Activated naive CD4-positive, alpha-beta T cell treated with anti-CD3 and anti-CD28 coated beads, Interleukin-2, amount 10 ng/mL, durations not matched to agents 7 days and 5 days (primary cell): ENCODE results near the gene CALHM1.
A peak's percentile ranks its signal among the peaks of the same experiment; 100 is the strongest.
"Not testable (repeated sequence)": the region's sequence is repeated elsewhere in the genome, so short reads cannot be mapped to it uniquely, and the experiment has no call there.

Experiments used
- CTCF ChIA-PET: fragments of 350-600 bp; sonication (Branson Sonifier 250); formaldehyde crosslinking; loops from one replicate; lab custom pipeline; 2021; ENCODE audit warnings: antibody characterized with exemption; lab: Charles Lee
- DNase-seq: peaks from one replicate; pipeline ENCODE4 v3.0.0-alpha.2; 2020
- H3K27ac Mint-ChIP-seq: one replicate; pipeline ENCODE4 v1.8.0; 2021; ENCODE audit warnings: mild to moderate bottlenecking, moderate library complexity, mixed read lengths
- H3K27me3 Mint-ChIP-seq: one replicate; pipeline ENCODE4 v1.8.0; 2021; ENCODE audit warnings: mild to moderate bottlenecking, mixed read lengths
- H3K36me3 Mint-ChIP-seq: one replicate; pipeline ENCODE4 v1.8.0; 2021; ENCODE audit warnings: mixed read lengths
- H3K4me1 Mint-ChIP-seq: one replicate; pipeline ENCODE4 v1.8.0; 2021; ENCODE audit warnings: mixed read lengths
- H3K4me3 Mint-ChIP-seq: one replicate; pipeline ENCODE4 v1.8.0; 2021; ENCODE audit warnings: mild to moderate bottlenecking, moderate library complexity, mixed read lengths
- H3K9me3 Mint-ChIP-seq: one replicate; pipeline ENCODE4 v1.8.0; 2021; ENCODE audit warnings: mixed read lengths

Gene CALHM1

DNA sequence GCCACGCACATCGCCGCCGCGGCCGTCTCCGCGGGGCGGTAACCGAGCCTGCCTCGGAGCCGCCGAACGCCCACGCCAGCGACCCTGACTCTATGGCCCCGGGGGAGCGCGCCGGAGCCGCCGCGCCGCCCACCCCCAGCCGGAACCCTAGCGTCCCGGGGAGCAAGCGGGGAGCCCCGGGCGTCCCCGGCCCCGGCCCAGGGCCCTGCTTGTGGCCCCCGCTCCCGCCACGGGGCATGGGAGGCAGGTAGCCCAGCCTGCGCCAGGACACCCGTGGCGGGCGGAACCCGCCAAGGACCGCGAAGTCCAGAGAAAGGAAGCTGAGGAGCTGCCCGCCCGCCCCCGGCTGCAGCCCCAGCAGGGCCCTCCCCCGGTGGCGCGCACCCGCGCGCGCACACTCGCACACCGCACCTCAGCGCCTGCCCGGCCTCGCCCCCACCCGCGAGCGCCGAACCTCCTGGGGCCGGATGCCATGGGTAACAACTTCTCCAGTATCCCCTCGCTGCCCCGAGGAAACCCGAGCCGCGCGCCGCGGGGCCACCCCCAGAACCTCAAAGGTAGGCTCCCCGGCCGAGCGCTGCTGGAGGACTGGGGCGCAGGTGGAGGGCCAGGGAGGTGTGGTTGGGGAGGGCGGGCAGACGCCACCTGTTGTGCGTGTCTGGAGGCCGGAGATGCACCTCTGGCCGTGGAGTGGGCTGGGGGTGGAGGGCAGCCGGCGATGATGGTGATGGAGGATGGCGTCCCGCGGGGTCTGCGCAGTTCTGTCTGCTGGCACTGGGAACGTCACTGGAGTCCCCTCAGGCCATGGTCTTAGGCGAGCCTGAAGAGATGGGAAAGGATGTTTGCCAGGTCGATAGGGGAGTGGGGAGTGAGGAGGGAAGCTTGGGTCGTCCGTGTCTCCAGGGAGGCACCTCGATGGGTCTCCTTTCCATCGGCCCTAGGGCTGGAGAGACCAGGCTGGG lies 35.5 kb upstream of the CALHM1 start:
- peak overlapping the region; percentile 63 for H3K4me3 Mint-ChIP-seq
- peak; percentile 67 for DNase-seq
- no peaks in the 10 kb centered on the region for H3K36me3 Mint-ChIP-seq
- no peaks in the 10 kb centered on the region for H3K9me3 Mint-ChIP-seq
- H3K4me1 Mint-ChIP-seq: peaks cover 19% of the 10 kb centered on the region
- CTCF ChIA-PET: interaction anchor here (0.9 to 1.9 kb wide), 6 partner anchors 11 to 78 kb away, joined by 3 to 5 read pairs (median 4); no protein-coding TSS in a partner anchor
- H3K27ac Mint-ChIP-seq: no peak overlapping the region
- peaks cover 83% of the 10 kb centered on the region for H3K27me3 Mint-ChIP-seq

DNA sequence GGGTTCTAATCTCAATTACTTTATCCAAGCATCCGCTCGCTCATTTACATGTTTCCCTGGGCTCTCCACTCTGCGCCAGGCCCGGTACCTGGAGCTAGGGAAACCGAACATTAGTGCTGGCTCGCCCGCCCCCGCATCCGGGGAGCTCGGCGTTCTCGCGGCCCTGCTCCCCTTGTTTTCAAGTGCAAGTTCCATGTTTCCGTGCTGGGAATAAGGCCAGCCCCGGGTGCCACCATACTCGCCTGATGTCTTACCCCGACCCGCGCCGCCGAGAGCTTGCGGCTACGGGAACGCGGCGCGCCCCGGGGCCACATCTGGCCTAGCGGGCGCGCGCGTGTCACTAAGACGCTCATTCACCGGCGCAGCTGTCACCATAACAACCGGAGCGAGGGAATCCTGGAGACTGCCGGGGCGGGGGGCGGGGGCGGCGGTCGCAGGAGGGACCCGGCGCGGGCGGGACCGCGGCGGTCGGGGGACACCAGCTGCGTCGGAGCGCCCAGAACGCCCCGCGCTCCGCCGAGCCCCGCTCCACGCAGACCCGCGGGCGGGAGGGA lies 34.7 kb upstream of the CALHM1 start, which contains the start of gene NEURL1:
Gene NEURL1 (plus strand): TSS at position 344 of the 554 bp plus-strand sequence. CDS start 683 bp downstream, outside the sequence.
- no peaks in the 10 kb centered on the region for H3K36me3 Mint-ChIP-seq
- peaks cover 77% of the 10 kb centered on the region for H3K27me3 Mint-ChIP-seq
- no peaks in the 10 kb centered on the region for H3K9me3 Mint-ChIP-seq
- H3K4me3 Mint-ChIP-seq: peak within 1 kb of the TSS; percentile 77
- CTCF ChIA-PET: interaction anchor here (0.7 to 1.9 kb wide), 7 partner anchors 11 to 77 kb away, joined by 3 to 5 read pairs (median 4); no protein-coding TSS in a partner anchor
- no peak within 1 kb of the TSS for H3K27ac Mint-ChIP-seq
- peaks cover 19% of the 10 kb centered on the region for H3K4me1 Mint-ChIP-seq
- DNase-seq: peak; percentile 60

DNA sequence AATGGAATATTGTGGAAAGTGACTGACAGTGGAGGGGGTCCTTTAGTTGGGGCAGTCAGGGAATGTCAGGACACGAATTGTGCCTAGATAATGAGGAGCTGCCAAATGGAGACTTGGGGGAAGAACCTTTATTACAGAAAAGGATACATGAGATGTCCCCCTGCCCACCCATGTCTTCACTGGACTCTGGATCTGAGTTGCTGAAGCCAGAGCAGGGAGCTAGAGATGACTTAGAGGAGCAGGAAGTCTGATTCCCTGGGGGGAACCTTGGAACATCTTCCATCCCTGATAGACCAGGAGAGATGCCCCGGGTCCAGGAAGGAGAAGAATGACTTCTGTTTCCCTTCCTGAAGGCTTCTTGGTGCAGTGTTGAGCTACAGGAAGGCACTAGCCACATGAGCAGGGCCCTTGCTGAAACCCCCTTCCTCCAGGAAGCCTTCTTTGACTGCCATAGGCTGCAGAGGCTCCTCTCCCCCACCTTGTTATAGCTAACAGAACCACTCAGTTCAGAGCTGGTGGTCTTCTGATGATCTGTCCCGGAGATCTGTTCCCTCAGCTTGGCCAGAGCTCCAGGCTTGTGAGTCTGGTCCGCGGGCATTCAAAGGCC lies 34.1 kb upstream of the CALHM1 start:
- no peak for DNase-seq
- H3K4me3 Mint-ChIP-seq: peak overlapping the region; percentile 77
- no peaks in the 10 kb centered on the region for H3K36me3 Mint-ChIP-seq
- CTCF ChIA-PET: interaction anchor here (0.7 to 1.9 kb wide), 8 partner anchors 10 to 77 kb away, joined by 3 to 5 read pairs (median 4); no protein-coding TSS in a partner anchor
- no peak overlapping the region for H3K27ac Mint-ChIP-seq
- H3K27me3 Mint-ChIP-seq: peaks cover 75% of the 10 kb centered on the region
- no peaks in the 10 kb centered on the region for H3K9me3 Mint-ChIP-seq
- peaks cover 19% of the 10 kb centered on the region for H3K4me1 Mint-ChIP-seq

DNA sequence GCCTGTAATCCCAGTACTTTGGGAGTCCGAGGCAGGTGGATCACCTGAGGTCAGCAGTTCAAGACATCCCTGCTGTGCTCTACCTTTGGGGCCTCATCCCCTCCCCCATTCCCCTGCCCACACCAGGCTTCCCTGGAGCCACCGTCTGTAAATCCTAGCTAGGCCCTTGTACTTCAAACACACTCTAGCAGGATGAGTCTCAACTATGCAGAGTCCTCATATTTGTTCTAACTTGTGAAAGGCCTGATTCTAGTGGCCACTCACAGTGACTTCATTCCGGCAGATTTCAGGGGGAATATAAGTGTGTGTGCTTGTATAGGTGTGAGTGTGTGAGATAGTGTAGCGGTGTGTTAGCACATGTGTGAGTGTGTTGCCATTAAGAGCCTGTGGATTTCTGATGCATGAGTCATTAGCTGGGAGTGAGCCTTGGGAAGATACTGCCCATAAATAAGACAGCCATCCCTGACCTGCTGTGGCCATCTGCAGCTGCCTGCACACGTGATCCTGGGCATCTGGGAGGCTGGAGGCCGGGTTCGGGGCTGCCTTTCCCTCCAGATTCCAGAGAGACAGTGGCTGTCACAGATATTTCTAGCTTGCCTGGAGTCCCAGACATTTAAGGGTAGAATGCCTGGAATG lies 33.1 kb upstream of the CALHM1 start:
- peaks cover 67% of the 10 kb centered on the region for H3K27me3 Mint-ChIP-seq
- H3K4me3 Mint-ChIP-seq: no peak overlapping the region
- no peaks in the 10 kb centered on the region for H3K9me3 Mint-ChIP-seq
- H3K36me3 Mint-ChIP-seq: no peaks in the 10 kb centered on the region
- H3K27ac Mint-ChIP-seq: no peak overlapping the region
- H3K4me1 Mint-ChIP-seq: peaks cover 19% of the 10 kb centered on the region
- no peak for DNase-seq
- CTCF ChIA-PET: interaction anchor here (1.8 to 4.0 kb wide), 3 partner anchors 51 to 76 kb away, joined by 5 to 36 read pairs (median 6); no protein-coding TSS in a partner anchor

DNA sequence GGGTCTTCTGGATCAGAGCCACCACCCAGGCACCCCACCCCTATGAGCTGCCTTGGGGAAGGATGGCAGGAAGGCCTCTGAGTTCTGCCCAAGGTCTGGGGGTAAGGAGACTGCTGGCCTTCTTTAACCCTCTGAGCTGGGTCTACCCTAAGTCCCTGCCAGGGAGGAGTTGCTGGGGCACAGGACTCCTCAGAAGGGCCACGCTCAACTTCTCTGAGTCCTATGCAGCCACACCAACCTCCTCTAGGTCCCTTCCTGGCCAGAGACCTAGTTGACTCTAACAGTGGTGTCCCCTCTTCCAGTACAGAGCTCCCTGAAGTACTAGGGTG lies 32.2 kb upstream of the CALHM1 start:
- no peak overlapping the region for H3K4me3 Mint-ChIP-seq
- H3K9me3 Mint-ChIP-seq: no peaks in the 10 kb centered on the region
- DNase-seq: no peak
- H3K4me1 Mint-ChIP-seq: peaks cover 19% of the 10 kb centered on the region
- CTCF ChIA-PET: interaction anchor here (0.7 to 4.0 kb wide), 8 partner anchors 14 to 247 kb away, joined by 3 to 36 read pairs (median 4); no protein-coding TSS in a partner anchor
- no peak overlapping the region for H3K27ac Mint-ChIP-seq
- H3K36me3 Mint-ChIP-seq: no peaks in the 10 kb centered on the region
- H3K27me3 Mint-ChIP-seq: peaks cover 70% of the 10 kb centered on the region

DNA sequence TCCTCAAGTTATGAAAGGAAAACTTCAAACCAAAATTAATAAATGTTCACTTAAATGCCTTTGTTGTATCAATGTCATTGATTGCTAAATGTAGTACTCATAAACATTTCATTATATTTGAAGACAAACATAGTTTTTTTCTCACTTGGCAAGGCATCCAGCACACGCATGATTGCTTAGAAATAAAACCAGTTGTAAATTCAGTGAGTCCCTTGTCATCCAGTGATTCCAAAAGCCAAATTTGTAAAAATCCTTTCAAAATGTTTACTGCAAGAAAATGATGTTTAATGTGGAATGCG lies 28.7 kb upstream of the CALHM1 start:
- no peak overlapping the region for H3K27ac Mint-ChIP-seq
- no peak for DNase-seq
- H3K9me3 Mint-ChIP-seq: no peaks in the 10 kb centered on the region
- CTCF ChIA-PET: no interaction called here
- H3K36me3 Mint-ChIP-seq: no peaks in the 10 kb centered on the region
- H3K27me3 Mint-ChIP-seq: peaks cover 43% of the 10 kb centered on the region
- peaks cover 11% of the 10 kb centered on the region for H3K4me1 Mint-ChIP-seq
- no peak overlapping the region for H3K4me3 Mint-ChIP-seq

DNA sequence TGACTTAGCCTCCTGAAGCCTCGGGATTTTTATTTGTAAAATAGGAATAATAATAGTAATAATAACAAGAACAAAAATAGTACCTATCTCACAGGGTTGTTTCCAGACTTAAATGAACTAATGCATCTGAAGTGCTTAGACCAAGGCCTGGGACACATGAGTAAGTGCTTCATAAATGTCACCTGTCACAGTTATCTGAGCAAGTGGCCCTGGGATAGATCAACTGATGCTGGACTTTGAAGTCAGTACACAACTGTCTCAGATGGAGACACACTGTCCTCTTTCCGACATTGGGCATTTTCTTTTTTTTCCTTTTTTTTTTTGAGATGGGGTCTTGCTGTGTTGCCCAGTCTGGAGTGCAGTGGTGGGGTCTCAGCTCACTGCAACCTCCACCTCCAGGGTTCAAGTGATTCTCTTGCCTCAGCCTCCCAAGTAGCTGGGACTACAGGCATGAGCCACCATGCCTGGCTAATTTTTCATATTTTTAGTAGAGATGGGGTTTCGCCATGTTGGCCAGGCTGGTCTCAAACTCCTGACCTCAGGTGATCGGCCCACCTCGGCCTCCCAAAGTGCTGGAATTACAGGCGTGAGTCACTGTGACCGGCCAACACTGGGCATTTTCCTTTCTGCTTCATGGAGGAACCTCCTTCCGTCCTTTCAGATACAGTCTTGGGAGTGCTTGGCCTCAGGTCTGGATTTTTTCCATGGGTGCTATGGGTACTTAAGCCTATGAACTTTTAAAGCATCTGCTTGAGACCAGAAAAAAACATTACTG lies 28.1 kb upstream of the CALHM1 start:
- H3K4me3 Mint-ChIP-seq, H3K36me3 Mint-ChIP-seq, H3K27ac Mint-ChIP-seq, H3K9me3 Mint-ChIP-seq, DNase-seq: not testable (repeated sequence)
- CTCF ChIA-PET: interaction anchor here (0.9 to 4.9 kb wide), 7 partner anchors 10 to 246 kb away, joined by 3 to 176 read pairs (median 10); partner anchors contain the start of genes CALHM2 and PCGF6
- H3K4me1 Mint-ChIP-seq: peaks cover 17% of the 10 kb centered on the region
- peaks cover 38% of the 10 kb centered on the region for H3K27me3 Mint-ChIP-seq

DNA sequence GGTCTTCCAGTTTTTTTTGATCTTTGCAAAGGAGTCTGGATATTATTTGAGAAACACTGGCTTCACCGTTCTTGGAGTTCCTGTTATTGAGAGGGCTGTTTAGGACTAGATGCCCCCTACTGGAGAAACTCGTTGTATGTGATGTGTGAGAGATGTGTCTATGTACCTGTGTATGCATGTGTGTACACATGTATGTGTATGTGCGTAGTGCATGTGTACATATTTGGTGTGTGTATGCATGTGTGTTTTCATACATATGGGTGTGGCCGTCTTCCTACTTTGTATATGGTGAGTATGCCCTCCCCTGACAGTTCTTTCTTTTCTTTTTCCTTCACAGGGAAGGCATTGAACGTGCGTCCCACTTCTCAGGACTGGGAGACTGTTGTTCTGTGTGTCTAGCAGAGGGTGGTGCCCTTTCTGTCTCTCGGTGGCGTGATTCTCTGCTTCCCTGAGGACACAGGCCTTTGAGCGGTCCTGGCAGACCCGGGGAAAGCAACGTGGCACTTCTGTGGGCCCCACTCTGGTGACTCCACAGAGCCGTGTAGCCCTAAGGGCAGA lies 23.4 kb upstream of the CALHM1 start:
- Mint-ChIP-seq H3K36me3 (no peaks in the 10 kb centered on the region), H3K4me3 (no peak overlapping the region), H3K27me3 (peaks cover 22% of the 10 kb centered on the region), H3K4me1 (peaks cover 34% of the 10 kb centered on the region), H3K27ac (no peak overlapping the region), H3K9me3 (no peaks in the 10 kb centered on the region)
- CTCF ChIA-PET: interaction anchor here (0.7 to 8.4 kb wide), 6 partner anchors 11 to 66 kb away, joined by 3 to 176 read pairs (median 9); no protein-coding TSS in a partner anchor
- DNase-seq: peak; percentile 52

DNA sequence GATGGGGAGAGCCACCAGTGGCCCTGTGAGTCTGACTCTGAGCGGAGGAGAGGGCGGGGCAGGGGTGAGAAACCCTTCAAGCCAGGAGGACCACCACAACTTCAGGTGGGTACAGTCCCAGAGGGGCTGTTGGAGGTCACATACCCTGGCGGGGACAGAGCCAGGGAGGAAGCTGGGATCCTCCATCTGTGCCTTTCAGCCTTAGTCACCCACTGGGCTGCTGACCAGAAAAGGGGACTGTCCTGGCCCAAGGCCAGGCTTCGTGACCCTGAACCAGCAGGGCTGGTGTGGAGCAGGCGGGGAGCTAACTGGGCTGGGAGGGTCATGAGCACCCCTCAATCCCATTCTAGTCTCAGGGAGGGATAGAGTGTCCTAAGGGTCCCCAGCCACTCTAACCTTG lies 21.8 kb upstream of the CALHM1 start:
- Mint-ChIP-seq H3K27ac (no peak overlapping the region), H3K27me3 (peaks cover 9% of the 10 kb centered on the region), H3K4me1 (peaks cover 42% of the 10 kb centered on the region), H3K4me3 (no peak overlapping the region), H3K36me3 (no peaks in the 10 kb centered on the region), H3K9me3 (no peaks in the 10 kb centered on the region)
- CTCF ChIA-PET: interaction anchor here (1.1 to 8.4 kb wide), 8 partner anchors 9 to 91 kb away, joined by 3 to 120 read pairs (median 4); partner anchors contain the start of gene CALHM2
- no peak for DNase-seq

DNA sequence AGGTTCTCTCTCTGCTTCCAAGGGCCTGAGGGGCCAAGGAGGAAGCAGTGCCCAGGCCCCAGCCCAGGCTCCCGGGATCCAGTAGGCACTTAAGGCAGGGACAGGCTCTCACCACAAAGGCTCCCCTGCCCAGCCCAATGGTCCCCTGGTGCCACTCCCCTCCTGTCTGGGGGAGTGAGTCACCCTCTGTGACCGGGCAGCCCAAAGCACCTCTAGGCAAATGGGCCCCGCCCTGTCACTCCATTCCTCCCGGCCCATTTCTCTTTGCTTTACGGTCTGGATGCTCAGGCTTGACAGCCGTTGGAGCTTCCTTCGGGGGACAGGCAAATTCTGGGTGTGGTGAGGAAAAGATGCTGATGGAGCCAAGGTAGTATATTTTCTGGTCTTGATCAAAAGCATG lies 20.4 kb upstream of the CALHM1 start, which contains the start of gene CALHM3:
Gene CALHM3 (minus strand): TSS at position 106 of the 400 bp plus-strand sequence. CDS start 208 bp downstream, outside the sequence.
- DNase-seq: no peak
- Mint-ChIP-seq H3K36me3 (no peaks in the 10 kb centered on the region), H3K9me3 (no peaks in the 10 kb centered on the region), H3K27ac (no peak within 1 kb of the TSS), H3K27me3 (peaks cover 8% of the 10 kb centered on the region), H3K4me3 (no peak within 1 kb of the TSS), H3K4me1 (peaks cover 50% of the 10 kb centered on the region)
- CTCF ChIA-PET: interaction anchor here (8.4 kb wide), 1 partner anchor 62 kb away, joined by 120 read pairs; no protein-coding TSS in a partner anchor

DNA sequence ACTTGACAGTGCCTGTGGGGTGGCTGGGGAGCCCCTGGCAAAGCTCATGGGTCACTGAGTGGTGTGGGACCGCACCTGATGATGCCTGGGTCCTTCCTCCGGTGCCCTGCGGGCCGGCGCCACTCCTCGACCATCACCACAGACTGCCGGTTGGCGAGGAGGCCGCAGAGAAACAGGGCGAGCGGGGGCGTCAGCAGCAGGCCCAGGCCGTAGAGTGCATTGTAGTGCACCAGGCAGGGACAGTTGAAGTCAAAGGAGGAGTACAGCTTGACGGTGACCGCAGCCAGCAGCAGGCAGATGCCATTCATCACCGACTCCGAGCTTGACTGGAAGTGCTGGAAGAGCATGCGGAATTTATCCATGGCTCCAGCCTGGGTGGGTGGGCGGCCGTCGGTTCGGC lies 20.0 kb upstream of the CALHM1 start:
- H3K36me3 Mint-ChIP-seq: no peaks in the 10 kb centered on the region
- H3K27me3 Mint-ChIP-seq: peaks cover 8% of the 10 kb centered on the region
- no peaks in the 10 kb centered on the region for H3K9me3 Mint-ChIP-seq
- H3K27ac Mint-ChIP-seq: no peak overlapping the region
- DNase-seq: no peak
- no peak overlapping the region for H3K4me3 Mint-ChIP-seq
- CTCF ChIA-PET: interaction anchor here (8.4 kb wide), 1 partner anchor 61 kb away, joined by 120 read pairs; no protein-coding TSS in a partner anchor
- peaks cover 53% of the 10 kb centered on the region for H3K4me1 Mint-ChIP-seq

DNA sequence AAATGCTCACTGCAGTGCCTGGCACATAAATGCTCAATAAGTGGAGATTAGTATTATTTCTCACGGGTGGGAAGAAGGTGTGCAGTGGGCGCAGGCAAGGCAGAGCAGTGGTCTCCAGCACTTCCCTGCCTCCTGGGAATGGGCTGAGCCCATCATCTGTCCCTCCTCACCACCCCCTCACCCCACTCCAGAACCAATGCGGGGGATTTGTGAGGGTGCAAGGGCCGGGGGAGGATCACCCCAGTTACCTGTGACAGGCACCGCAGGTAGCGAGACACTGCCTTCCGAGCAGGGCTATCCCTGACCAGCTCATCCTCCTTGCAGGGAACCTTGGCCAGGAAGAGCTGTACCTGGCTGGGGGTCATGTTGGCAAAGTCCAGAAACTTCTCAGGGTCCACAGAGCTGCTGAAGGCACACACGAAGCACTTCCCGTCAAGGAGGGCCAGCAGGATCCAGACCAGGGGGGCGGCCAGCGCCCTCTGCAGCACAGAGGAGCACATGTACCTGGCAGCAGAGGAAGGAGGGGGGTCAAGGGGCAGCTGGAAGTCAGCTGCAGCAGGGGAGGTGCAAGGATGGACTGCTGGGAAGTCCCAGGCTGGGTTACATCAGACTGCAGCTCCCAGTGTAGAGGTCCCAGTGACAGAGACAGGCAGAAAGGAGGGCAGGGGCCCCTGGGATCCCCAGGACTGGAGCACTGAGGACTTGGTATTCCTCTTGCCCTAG lies 17.5 kb upstream of the CALHM1 start:
- CTCF ChIA-PET: interaction anchor here (0.8 to 8.4 kb wide), 12 partner anchors 9 to 84 kb away, joined by 3 to 120 read pairs (median 8); partner anchors contain the start of gene CALHM2
- Mint-ChIP-seq H3K4me3 (no peak overlapping the region), H3K27ac (peak overlapping the region; percentile 7), H3K36me3 (peaks cover 1% of the 10 kb centered on the region), H3K27me3 (peaks cover 8% of the 10 kb centered on the region), H3K4me1 (peaks cover 65% of the 10 kb centered on the region), H3K9me3 (no peaks in the 10 kb centered on the region)
- DNase-seq: peak; percentile 42
